Cardiac fibroblast (primary cell): ENCODE data around the gene OR4K1.

Experiments used
- DNase-seq, 2 donors: peaks; one replicate each; pipeline versions ENCODE4 v3.0.0 to v3.0.0-alpha.2; 2010; ENCODE audit warnings: low read depth in 2 of 2
- H3K4me3 ChIP-seq, 2 donors: replicated peaks in 1 of 2; 1 replicate in 1 of 2; 2 replicates in 1 of 2; pipeline ENCODE4 v1.5.1; 2011; ENCODE audit warnings: low read depth in 2 of 2, low read length in 2 of 2, mild to moderate bottlenecking in 2 of 2, moderate library complexity in 1 of 2
- TF ChIP-seq, protein P1 (sequence below): IDR thresholded peaks from one replicate; pipeline ENCODE4 v1.5.1; 2011; ENCODE audit warnings: low read depth, mild to moderate bottlenecking, low read length, inconsistent platforms

The OR4K1 gene, protein sequence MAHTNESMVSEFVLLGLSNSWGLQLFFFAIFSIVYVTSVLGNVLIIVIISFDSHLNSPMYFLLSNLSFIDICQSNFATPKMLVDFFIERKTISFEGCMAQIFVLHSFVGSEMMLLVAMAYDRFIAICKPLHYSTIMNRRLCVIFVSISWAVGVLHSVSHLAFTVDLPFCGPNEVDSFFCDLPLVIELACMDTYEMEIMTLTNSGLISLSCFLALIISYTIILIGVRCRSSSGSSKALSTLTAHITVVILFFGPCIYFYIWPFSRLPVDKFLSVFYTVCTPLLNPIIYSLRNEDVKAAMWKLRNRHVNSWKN

DNA sequence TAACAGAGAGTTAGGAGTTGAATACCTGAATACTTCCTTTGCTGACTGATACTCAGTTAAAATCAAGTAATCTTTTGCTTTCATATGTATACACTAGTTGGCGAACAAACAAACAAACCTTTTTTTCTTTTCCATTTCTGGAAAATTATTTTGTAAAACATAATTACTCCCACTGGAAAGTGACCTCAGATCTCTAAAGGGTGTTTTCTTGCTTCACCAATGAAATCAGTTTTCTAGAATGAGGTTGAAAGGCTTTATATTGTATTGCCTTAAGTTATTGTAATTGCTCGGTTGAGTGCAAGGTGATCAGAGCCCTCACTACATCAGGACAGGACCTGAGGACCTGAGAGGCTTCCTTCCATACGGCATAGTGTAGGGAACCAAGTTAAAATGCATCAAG, at the start of gene OR4K1:
TSS of gene OR4K1 (plus strand) at position 301 of the 400 bp plus-strand sequence. CDS start 4,750 bp downstream, outside the sequence.
- H3K4me3 ChIP-seq: no peak within 1 kb of the TSS
- TF ChIP-seq, protein P1, sequence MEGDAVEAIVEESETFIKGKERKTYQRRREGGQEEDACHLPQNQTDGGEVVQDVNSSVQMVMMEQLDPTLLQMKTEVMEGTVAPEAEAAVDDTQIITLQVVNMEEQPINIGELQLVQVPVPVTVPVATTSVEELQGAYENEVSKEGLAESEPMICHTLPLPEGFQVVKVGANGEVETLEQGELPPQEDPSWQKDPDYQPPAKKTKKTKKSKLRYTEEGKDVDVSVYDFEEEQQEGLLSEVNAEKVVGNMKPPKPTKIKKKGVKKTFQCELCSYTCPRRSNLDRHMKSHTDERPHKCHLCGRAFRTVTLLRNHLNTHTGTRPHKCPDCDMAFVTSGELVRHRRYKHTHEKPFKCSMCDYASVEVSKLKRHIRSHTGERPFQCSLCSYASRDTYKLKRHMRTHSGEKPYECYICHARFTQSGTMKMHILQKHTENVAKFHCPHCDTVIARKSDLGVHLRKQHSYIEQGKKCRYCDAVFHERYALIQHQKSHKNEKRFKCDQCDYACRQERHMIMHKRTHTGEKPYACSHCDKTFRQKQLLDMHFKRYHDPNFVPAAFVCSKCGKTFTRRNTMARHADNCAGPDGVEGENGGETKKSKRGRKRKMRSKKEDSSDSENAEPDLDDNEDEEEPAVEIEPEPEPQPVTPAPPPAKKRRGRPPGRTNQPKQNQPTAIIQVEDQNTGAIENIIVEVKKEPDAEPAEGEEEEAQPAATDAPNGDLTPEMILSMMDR: no peak
- no peak for DNase-seq

DNA sequence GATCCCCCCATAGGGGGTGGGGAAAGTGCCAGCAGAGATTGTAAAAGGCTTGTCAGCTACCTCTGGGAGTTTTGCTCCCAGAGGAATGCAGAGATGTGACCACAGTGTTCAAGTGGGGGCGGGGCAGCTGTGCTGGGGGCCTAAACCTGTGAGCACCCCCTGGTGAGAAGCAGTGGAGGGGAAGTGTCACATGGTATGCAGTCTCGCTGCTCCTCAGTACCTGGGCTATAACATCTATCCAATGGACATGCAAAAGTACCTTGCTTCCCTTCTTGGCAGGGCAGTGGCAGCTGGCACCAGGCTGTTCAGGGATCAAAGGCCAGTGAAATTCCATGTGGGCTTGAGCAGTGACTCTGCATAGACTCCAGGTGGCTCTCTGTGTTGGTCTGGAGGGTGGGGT, 35.4 kb upstream of the OR4K1 start:
- DNase-seq: no peak
- TF ChIP-seq, protein P1: no peak
- H3K4me3 ChIP-seq: no peak overlapping the region

DNA sequence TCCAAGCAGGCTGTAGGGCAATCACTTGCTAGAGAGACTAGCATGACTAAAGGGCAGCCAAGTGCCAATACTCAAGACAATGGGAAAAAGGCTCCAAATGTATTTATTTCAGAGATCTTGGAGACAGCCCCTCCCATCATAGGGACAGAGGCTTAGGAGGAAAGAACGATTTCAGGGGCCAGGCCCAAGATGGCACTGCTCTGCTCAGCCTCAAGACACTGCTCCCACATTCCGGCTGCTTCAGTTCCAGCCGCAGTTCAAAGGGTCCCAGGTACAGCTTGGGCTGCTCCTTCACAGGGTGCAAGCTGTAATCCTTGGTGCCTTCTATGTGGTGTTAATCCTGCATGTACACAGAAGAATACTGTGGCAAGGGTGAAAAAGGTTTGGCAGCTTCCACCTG, 29.7 kb upstream of the OR4K1 start:
- TF ChIP-seq, protein P1: no peak
- no peak for DNase-seq
- no peak overlapping the region for H3K4me3 ChIP-seq

DNA sequence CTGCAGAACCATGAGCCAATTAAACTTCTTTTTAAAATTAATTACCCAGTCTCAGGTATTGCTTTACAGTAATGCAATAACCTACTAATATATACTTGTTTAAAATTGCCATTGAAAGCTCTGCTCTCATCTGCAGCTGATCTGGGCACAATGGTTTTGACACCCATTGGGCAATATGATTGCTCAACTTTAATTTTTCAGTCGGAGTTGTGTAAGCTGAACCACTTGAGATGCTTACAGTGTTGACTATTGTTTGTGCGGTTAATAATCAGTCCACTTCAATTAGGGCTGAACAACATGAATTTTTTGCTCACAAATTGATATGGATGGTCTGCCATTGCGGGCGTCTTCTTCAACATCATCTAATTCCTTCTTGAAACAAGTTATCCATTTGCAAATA, 28.3 kb upstream of the OR4K1 start:
- DNase-seq: no peak
- no peak overlapping the region for H3K4me3 ChIP-seq
- TF ChIP-seq, protein P1: no peak

DNA sequence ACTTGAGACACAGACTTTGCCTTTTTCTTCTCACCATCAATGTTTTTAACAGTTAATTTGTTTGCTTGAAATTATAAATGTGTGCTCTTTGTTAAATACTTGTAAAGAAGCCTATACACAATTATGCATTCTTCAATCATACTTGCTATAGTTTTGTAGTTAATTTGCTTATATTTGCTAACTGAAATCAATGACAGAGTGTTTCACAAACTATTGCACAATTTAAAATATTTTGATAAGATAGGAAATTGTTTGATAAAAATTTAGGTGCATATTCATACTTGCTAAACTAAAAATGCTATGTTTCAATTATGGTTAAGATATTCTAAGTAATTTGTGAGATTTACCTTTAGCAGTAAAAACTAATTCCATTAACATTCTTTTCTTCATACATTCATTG, 24.1 kb upstream of the OR4K1 start:
- DNase-seq: no peak
- TF ChIP-seq, protein P1: no peak
- no peak overlapping the region for H3K4me3 ChIP-seq

DNA sequence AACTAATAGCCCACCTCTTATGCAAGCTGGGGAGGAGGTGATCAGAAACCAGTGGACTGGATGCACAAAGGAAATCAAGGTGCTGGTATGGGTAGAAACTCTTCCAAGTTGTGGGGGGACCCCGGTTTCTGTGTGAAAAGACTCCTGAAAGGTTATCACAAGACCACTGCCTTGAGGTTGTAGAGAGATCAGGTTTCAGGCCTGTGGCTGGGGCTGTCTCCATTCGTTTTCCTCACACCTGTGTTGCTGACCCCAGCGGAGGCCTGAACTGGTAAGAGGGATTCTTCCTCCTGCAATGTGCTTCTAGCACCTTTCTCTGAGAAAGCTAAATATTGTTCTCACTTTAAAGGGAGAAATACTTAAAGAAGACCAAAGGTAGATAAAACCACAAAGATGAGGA, 19.6 kb upstream of the OR4K1 start:
- DNase-seq: no peak
- no peak overlapping the region for H3K4me3 ChIP-seq
- TF ChIP-seq, protein P1: no peak

DNA sequence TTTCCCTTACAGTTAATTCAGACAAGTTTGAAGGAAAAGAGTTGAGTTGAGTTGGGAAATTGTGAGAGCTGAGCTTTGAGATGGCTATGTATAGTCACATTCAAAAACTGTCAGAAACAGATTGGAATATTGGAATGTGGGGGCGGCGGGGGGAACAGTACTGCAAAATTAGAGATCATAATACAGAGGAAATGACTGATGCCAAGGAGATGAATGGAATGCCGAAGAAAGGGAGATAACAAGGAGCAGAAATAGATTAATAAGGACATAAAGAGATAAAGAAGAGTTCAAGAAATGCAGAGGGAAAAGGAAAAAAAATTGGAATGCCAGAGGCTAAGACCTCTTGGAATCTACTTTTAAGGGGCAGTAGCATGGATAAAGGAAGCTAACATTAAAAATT, 13.5 kb upstream of the OR4K1 start:
- no peak overlapping the region for H3K4me3 ChIP-seq
- TF ChIP-seq, protein P1: no peak
- no peak for DNase-seq
